Stomach (tissue), 9 donors: ENCODE data around the gene EPB41. TPM values are rescaled to one million over a fixed set of nuclear protein-coding genes. Genes with fewer than 3 reads are reported as not detected.

Source experiments
- DNase-seq, 2 donors: peaks; one replicate each; pipeline versions ENCODE4 v3.0.0 to v3.0.0-alpha.2; 2013 to 2019
- H3K27ac ChIP-seq, 5 donors: fragments of 200-600 bp in 4 of 5; sonication (generic) in 4 of 5; one replicate each; pipeline ENCODE4 v1.5.1; 2013 to 2019; ENCODE audit warnings: mild to moderate bottlenecking in 1 of 5, moderate library complexity in 1 of 5
- H3K27me3 ChIP-seq, 3 donors: fragments of 200-600 bp; sonication (generic); one replicate each; pipeline ENCODE4 v1.5.1; 2017 to 2019; ENCODE audit warnings: mixed run types in 1 of 3
- H3K36me3 ChIP-seq, 4 donors: fragments of 200-600 bp; sonication (generic); 1 replicate in 3 of 4; 2 replicates in 1 of 4; pipeline ENCODE4 v1.5.1; 2016 to 2019
- H3K4me1 ChIP-seq, 4 donors: fragments of 200-600 bp; sonication (generic); one replicate each; pipeline ENCODE4 v1.5.1; 2016 to 2019
- H3K4me3 ChIP-seq, 4 donors: fragments of 200-600 bp; sonication (generic) in 3 of 4; one replicate each; pipeline ENCODE4 v1.5.1; 2016 to 2019; ENCODE audit warnings: mild to moderate bottlenecking in 1 of 4
- H3K9me3 ChIP-seq, 4 donors: fragments of 200-600 bp; sonication (generic); one replicate each; pipeline ENCODE4 v1.5.1; 2016 to 2019
- EP300 ChIP-seq: sonication (generic); formaldehyde crosslinking; IDR thresholded peaks from one replicate; pipeline ENCODE4 v1.6.1; 2017; ENCODE audit warnings: antibody characterized with exemption
- POLR2A ChIP-seq, 4 donors: fragments of 450-650 bp; IDR thresholded peaks; one replicate each; pipeline ENCODE4 v1.6.1; 2016; ENCODE audit warnings: antibody characterized with exemption in 4 of 4, control low read depth in 2 of 4, mild to moderate bottlenecking in 1 of 4, moderate library complexity in 1 of 4
- POLR2AphosphoS5 ChIP-seq, 3 donors: sonication (generic); formaldehyde crosslinking; IDR thresholded peaks; one replicate each; pipeline ENCODE4 v1.6.1; 2016; ENCODE audit warnings: antibody characterized with exemption in 3 of 3
- WGBS, 5 donors: extraction: QIAGEN DNeasy Blood & Tissue Kit in 3 of 5; methylation state at CpG; one replicate each; pipeline versions ENCODE4 v1.1.5 to v1.1.7; 2013 to 2018; 5-methylcytosine and 5-hydroxymethylcytosine counted together
- intact Hi-C: fragments of 100-400 bp; cut with DNase I; formaldehyde crosslinking; loops from one replicate; pipeline ENCODE4 v1.15.1; 2023; ENCODE audit warnings: low total_unique reads
- polyA plus RNA-seq, 3 donors: library from polyadenylated mRNA; stranded (reverse); fragments of 200-250 nt; gene quantifications; one replicate each; pipeline ENCODE4 v1.2.3, GENCODE V29; 2013
- total RNA-seq, 5 donors: library from RNA; depleted of rRNA; stranded (reverse); fragments of >200 nt; gene quantifications; one replicate each; pipeline versions ENCODE4 v1.1.0 to v1.2.3, GENCODE V29; 2014 to 2016
- TF ChIP-seq, protein P1 (sequence below), 7 experiments: fragments of 450-650 bp in 4 of 7; fragments of 200-600 bp in 3 of 7; sonication (generic) in 3 of 7; IDR thresholded peaks; one replicate each; pipeline ENCODE4 v1.5.1; 2016 to 2019; ENCODE audit warnings: antibody characterized with exemption in 7 of 7, control low read depth in 2 of 7, mild to moderate bottlenecking in 1 of 7
- donor health status: healthy with polysubstance abuse.
- donor health status: Bipolar disorder and iron deficiency.
- donor health status: healthy.

EPB41 gene
- total and polyA plus RNA-seq, 8 donors = 6.4 to 112 (median 48.1) TPM

DNA sequence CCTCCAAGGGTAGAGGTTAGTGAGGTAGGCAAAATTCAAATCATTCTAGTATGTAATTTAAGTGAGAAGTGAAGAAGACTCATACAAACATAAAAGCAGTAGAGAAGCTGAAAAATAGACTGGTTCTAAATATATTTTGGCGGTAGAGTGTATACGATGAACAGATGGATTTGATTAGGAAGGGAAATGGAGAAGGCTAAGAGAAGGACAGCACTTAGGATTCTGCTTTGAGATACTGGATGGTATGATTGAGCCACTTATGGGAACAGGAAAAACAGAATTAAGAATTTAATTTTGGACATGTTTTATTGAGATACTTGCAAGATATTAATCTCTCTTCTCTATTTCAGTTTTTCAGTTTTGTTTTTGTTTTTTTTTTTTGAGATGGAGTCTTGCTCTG lies 60.1 kb downstream of the EPB41 start:
- H3K27ac ChIP-seq = no peak overlapping the region
- DNase-seq = no peak
- H3K27me3 ChIP-seq = no peaks in the 10 kb centered on the region
- no peak overlapping the region for H3K4me3 ChIP-seq
- H3K4me1 ChIP-seq = peaks cover 0 to 18% (median 4%) of the 10 kb centered on the region in 4 donors
- TF ChIP-seq, protein P1, sequence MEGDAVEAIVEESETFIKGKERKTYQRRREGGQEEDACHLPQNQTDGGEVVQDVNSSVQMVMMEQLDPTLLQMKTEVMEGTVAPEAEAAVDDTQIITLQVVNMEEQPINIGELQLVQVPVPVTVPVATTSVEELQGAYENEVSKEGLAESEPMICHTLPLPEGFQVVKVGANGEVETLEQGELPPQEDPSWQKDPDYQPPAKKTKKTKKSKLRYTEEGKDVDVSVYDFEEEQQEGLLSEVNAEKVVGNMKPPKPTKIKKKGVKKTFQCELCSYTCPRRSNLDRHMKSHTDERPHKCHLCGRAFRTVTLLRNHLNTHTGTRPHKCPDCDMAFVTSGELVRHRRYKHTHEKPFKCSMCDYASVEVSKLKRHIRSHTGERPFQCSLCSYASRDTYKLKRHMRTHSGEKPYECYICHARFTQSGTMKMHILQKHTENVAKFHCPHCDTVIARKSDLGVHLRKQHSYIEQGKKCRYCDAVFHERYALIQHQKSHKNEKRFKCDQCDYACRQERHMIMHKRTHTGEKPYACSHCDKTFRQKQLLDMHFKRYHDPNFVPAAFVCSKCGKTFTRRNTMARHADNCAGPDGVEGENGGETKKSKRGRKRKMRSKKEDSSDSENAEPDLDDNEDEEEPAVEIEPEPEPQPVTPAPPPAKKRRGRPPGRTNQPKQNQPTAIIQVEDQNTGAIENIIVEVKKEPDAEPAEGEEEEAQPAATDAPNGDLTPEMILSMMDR (IDR thresholded peaks at IDR 0.05) = no peak
- TF ChIP-seq EP300 (no peak), POLR2AphosphoS5 (IDR thresholded peaks at IDR 0.05) (no peak), POLR2A (IDR thresholded peaks at IDR 0.05) (no peak)
- no peaks in the 10 kb centered on the region for H3K9me3 ChIP-seq
- intact Hi-C loops = no loop called here
- H3K36me3 ChIP-seq = no peaks in the 10 kb centered on the region
- WGBS, 5 donors = 88 to 95% (median 90%) methylated on average over 2 of the region's 2 CpGs

DNA sequence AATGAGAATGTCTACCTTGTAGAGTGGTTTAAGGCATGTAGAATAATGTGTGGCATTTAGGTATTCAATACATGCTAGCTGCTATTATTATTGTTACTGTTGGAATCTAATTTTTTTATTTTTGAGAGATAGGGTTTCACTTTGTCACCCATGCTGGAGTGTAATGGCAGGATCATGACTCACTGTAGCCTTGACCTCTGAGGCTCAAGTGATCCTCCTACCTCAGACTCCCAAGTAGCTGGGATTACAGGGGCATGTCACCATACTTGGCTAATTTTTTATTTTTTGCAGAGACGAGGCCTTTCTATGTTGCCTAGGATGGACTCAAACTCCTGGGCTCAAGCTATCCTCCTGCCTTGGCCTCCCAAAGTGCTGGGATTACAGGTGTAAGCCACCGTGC lies 61.9 kb downstream of the EPB41 start:
- Histone ChIP-seq H3K27me3 (no peaks in the 10 kb centered on the region), H3K9me3 (no peaks in the 10 kb centered on the region), H3K4me1 (peaks cover 0 to 18% (median 4%) of the 10 kb centered on the region in 4 donors), H3K27ac (no peak overlapping the region), H3K4me3 (no peak overlapping the region), H3K36me3 (no peaks in the 10 kb centered on the region)
- no peak for DNase-seq
- 95 to 100% (median 98%) methylated on average over 2 of the region's 2 CpGs for WGBS, 5 donors
- TF ChIP-seq EP300 (no peak), POLR2AphosphoS5 (IDR thresholded peaks at IDR 0.05) (no peak), POLR2A (IDR thresholded peaks at IDR 0.05) (no peak)
- TF ChIP-seq, protein P1 (IDR thresholded peaks at IDR 0.05) = no peak
- intact Hi-C loops = no loop called here

DNA sequence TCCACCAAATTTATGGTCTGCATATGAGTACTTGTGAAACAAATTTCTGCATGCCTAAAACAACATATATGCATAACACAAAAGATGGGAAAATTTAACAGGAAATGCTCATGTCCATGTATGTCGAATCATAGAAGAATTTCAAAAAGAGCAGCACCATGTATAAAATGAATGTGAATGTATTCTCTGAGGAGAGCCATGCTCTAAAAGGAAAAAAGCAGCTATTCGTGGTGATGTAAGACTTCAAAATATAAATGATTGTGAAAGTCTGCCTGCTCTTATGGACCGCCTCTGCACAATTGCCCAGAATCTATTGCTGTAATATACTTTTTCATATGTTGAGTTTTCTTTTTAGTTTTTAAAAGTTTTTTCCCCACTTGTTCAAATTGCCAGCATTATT lies 66.8 kb downstream of the EPB41 start:
- H3K9me3 ChIP-seq = no peaks in the 10 kb centered on the region
- no peak overlapping the region for H3K4me3 ChIP-seq
- no peaks in the 10 kb centered on the region for H3K36me3 ChIP-seq
- intact Hi-C loops = no loop called here
- WGBS, 5 donors = 85 to 93% (median 91%) methylated on average over 3 of the region's 3 CpGs
- DNase-seq = no peak
- TF ChIP-seq, protein P1 (IDR thresholded peaks at IDR 0.05) = no peak
- TF ChIP-seq EP300 (no peak), POLR2AphosphoS5 (IDR thresholded peaks at IDR 0.05) (no peak), POLR2A (IDR thresholded peaks at IDR 0.05) (no peak)
- H3K27ac ChIP-seq = no peak overlapping the region
- H3K27me3 ChIP-seq = no peaks in the 10 kb centered on the region
- no peaks in the 10 kb centered on the region for H3K4me1 ChIP-seq

DNA sequence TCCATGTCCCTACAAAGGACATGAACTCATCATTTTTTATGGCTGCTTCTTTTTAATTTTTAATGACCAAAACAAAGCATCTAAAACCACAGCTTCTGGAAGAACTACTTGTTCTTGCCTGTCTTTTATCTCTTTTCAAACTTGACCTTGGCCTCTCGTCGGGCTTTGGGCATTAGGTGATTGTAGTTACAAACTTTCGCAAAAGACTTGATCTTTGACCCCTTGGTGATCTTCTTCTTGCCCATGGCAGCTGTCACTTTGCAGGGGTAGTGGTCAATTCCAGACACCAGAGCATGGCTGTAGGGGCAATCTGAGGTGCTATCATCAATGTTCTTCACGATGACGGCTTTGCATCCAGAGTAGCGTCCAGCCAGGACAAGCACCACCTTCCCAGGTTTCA lies 67.8 kb downstream of the EPB41 start:
- H3K27me3 ChIP-seq = no peaks in the 10 kb centered on the region
- WGBS, 5 donors = 91 to 97% (median 96%) methylated on average over 6 of the region's 6 CpGs
- H3K4me1 ChIP-seq = peaks cover 0 to 3% (median 0%) of the 10 kb centered on the region in 4 donors
- TF ChIP-seq POLR2AphosphoS5 (IDR thresholded peaks at IDR 0.05) = no peak
- H3K27ac ChIP-seq = no peak overlapping the region
- DNase-seq = no peak
- no peaks in the 10 kb centered on the region for H3K36me3 ChIP-seq
- no peaks in the 10 kb centered on the region for H3K9me3 ChIP-seq
- intact Hi-C loops = no loop called here
- no peak overlapping the region for H3K4me3 ChIP-seq

DNA sequence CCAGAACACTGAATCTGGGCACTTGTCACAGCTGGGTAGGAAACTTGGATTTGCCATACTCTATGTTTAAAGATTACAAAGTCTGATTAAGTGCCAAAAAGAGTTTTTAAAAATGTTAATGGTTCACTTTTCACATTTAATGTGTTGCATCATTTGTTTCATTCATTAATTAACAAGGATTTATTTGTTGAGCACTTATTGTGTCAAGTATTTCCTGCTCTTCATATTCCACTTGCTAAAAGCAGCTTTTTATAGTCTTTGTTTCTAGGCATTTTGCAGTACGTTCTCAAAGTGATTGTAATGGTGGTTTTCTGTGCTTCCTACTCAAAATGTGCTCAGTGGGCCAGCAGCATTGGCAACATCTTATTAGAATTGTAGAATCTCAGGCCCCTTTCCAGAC lies 68.7 kb downstream of the EPB41 start:
- intact Hi-C loops = no loop called here
- Histone ChIP-seq H3K27ac (no peak overlapping the region), H3K4me3 (no peak overlapping the region), H3K4me1 (peaks cover 0 to 3% (median 0%) of the 10 kb centered on the region in 4 donors), H3K27me3 (no peaks in the 10 kb centered on the region), H3K36me3 (peaks cover 4 to 7% (median 7%) of the 10 kb centered on the region in 4 donors), H3K9me3 (no peaks in the 10 kb centered on the region)
- DNase-seq = no peak
- no peak for TF ChIP-seq EP300
- TF ChIP-seq, protein P1 (IDR thresholded peaks at IDR 0.05) = no peak
- no peak for TF ChIP-seq POLR2A (IDR thresholded peaks at IDR 0.05)
- TF ChIP-seq POLR2AphosphoS5 (IDR thresholded peaks at IDR 0.05) = no peak
- WGBS, 5 donors = 95 to 100% (median 100%) methylated on average over 1 of the region's 1 CpG
